HepG2 (cell line): ENCODE data around the gene SFXN2. TPM values are rescaled to one million over a fixed set of nuclear protein-coding genes. Genes with fewer than 3 reads are reported as not detected.

Experiments used
- CTCF ChIP-seq: sonication (generic); formaldehyde crosslinking; IDR thresholded peaks from 2 replicates; pipeline ENCODE4 v1.5.0; 2020; ENCODE audit warnings: mild to moderate bottlenecking, missing genetic modification reagents, moderate library complexity
- FUBP1 ChIP-seq: sonication (generic); formaldehyde crosslinking; IDR thresholded peaks from 2 replicates; pipeline ENCODE4 v1.5.1; 2020; ENCODE audit warnings: missing genetic modification reagents, mild to moderate bottlenecking, borderline replicate concordance
- HMG20B ChIP-seq: conservative IDR thresholded peaks from 2 replicates; pipeline ENCODE4 v1.6.1; 2016; ENCODE audit warnings: missing genetic modification reagents, missing compliant biosample characterization
- KDM2A ChIP-seq: sonication (generic); formaldehyde crosslinking; IDR thresholded peaks from 2 replicates; pipeline ENCODE4 v1.4.0; 2020; ENCODE audit warnings: low read depth, missing genetic modification reagents, borderline replicate concordance
- MIER2 ChIP-seq: IDR thresholded peaks from 2 replicates; pipeline ENCODE4 v1.6.1; 2016; ENCODE audit warnings: missing biosample characterization, missing genetic modification reagents
- POGK ChIP-seq: sonication (generic); formaldehyde crosslinking; conservative IDR thresholded peaks from 2 replicates; pipeline ENCODE4 v1.8.0; 2022; ENCODE audit warnings: mild to moderate bottlenecking, moderate library complexity, missing genetic modification reagents
- POGZ ChIP-seq: sonication (generic); formaldehyde crosslinking; IDR thresholded peaks from 2 replicates; pipeline ENCODE4 v1.4.0; 2020; ENCODE audit warnings: mild to moderate bottlenecking, missing genetic modification reagents
- PTBP1 ChIP-seq: fragments of 200-400 bp; formaldehyde crosslinking; IDR thresholded peaks from 2 replicates; pipeline ENCODE4 v1.6.1; 2018; ENCODE audit warnings: low read length, low read depth; ENCODE audit not compliant: poor library complexity, severe bottlenecking
- RARG ChIP-seq: sonication (generic); formaldehyde crosslinking; IDR thresholded peaks from 2 replicates; pipeline ENCODE4 v1.4.0; 2020; ENCODE audit warnings: low read depth, mild to moderate bottlenecking, missing genetic modification reagents
- RFXANK ChIP-seq: IDR thresholded peaks from 2 replicates; pipeline ENCODE4 v1.6.1; 2016
- SAP130 ChIP-seq: IDR thresholded peaks from 2 replicates; pipeline ENCODE4 v1.6.1; 2016; ENCODE audit warnings: low read depth
- ZBTB43 ChIP-seq: sonication (generic); formaldehyde crosslinking; conservative IDR thresholded peaks from 2 replicates; pipeline ENCODE4 v1.4.0; 2020; ENCODE audit warnings: missing genetic modification reagents
- ZNF207 ChIP-seq: fragments of 450-650 bp; IDR thresholded peaks from 2 replicates; pipeline ENCODE4 v1.6.1; 2016; ENCODE audit warnings: antibody characterized with exemption, borderline replicate concordance
- ZNF253 ChIP-seq: sonication (generic); formaldehyde crosslinking; IDR thresholded peaks from 2 replicates; pipeline ENCODE4 v1.8.0; 2022; ENCODE audit warnings: mild to moderate bottlenecking, missing genetic modification reagents, borderline replicate concordance
- ZNF263 ChIP-seq: sonication (generic); formaldehyde crosslinking; IDR thresholded peaks from 2 replicates; pipeline ENCODE4 v1.4.0; 2020; ENCODE audit warnings: missing genetic modification reagents
- ZNF501 ChIP-seq: sonication (generic); formaldehyde crosslinking; IDR thresholded peaks from 2 replicates; pipeline ENCODE4 v1.5.1; 2020; ENCODE audit warnings: mild to moderate bottlenecking, moderate library complexity, missing genetic modification reagents
- ZNF510 ChIP-seq: sonication (generic); formaldehyde crosslinking; IDR thresholded peaks from 2 replicates; pipeline ENCODE4 v1.4.0; 2020; ENCODE audit warnings: low read depth, mild to moderate bottlenecking, missing genetic modification reagents
- ZNF572 ChIP-seq: sonication (generic); formaldehyde crosslinking; IDR thresholded peaks from 2 replicates; pipeline ENCODE4 v1.5.1; 2020; ENCODE audit warnings: mild to moderate bottlenecking, missing genetic modification reagents
- ZNF639 ChIP-seq: conservative IDR thresholded peaks from 2 replicates; pipeline ENCODE4 v1.6.1; 2018; ENCODE audit warnings: missing genetic modification reagents
- ZNF710 ChIP-seq: sonication (generic); formaldehyde crosslinking; IDR thresholded peaks from 2 replicates; pipeline ENCODE4 v1.5.0; 2020; ENCODE audit warnings: mild to moderate bottlenecking, missing genetic modification reagents, borderline replicate concordance
- polyA plus RNA-seq, 8 experiments: library from polyadenylated mRNA; depleted of rRNA in 3 of 8; stranded (reverse) in 7 of 8; unstranded in 1 of 8; fragments of >200 nt; fragmentation: Illumina TruSeq in 4 of 8; extraction: Trizol in 4 of 8; gene quantifications; 2 replicates each; pipeline versions ENCODE4 v1.2.1 to v1.2.3, GENCODE V29; 2011 to 2016; ENCODE audit warnings: low read depth in 4 of 8, missing spikeins in 1 of 8, mixed read lengths in 1 of 8; ENCODE audit not compliant: insufficient read depth in 1 of 8
- total RNA-seq, 5 experiments: library from RNA; depleted of rRNA; stranded (reverse); fragments of >200 nt; fragmentation: Illumina TruSeq; extraction: Trizol; gene quantifications; 2 replicates each; pipeline ENCODE4 v1.2.3, GENCODE V29; 2016; ENCODE audit warnings: low read depth in 1 of 5

The SFXN2 gene
- total and polyA plus RNA-seq, 2 of the 13 experiments (the other 11 are each of a cell fraction or from before 2014, with no cell fraction given), result 12.8 to 21.1 TPM

GRCh38 chr10:102678842-102679289 is 35.6 kb upstream of the SFXN2 start (continued):
- TF ChIP-seq CTCF (CRISPR knock-in tag) (peak; percentile 96), ZBTB43 (0 out of 2 replicates have a peak, but pooled peaks have one; percentile 42), ZNF710 (CRISPR knock-in tag) (peak; percentile 43; the same call in 1 of the 2 replicates), POGZ (CRISPR knock-in tag) (peak; percentile 74), RFXANK (0 out of 2 replicates have a peak, but pooled peaks have one; percentile 28), MIER2 (CRISPR knock-in tag) (no peak), ZNF207 (no peak), POGK (CRISPR knock-in tag) (0 out of 2 replicates have a peak, but pooled peaks have one; percentile 58), SAP130 (CRISPR knock-in tag) (peak; percentile 80), FUBP1 (CRISPR knock-in tag) (no peak), HMG20B (CRISPR knock-in tag) (no peak), ZNF572 (0 out of 2 replicates have a peak, but pooled peaks have one; percentile 61), RARG (CRISPR knock-in tag) (no peak), KDM2A (CRISPR knock-in tag) (peak; percentile 43; the same call in 1 of the 2 replicates), ZNF501 (CRISPR knock-in tag) (peak; percentile 83), ZNF639 (no peak), ZNF253 (CRISPR knock-in tag) (0 out of 2 replicates have a peak, but pooled peaks have one; percentile 22), PTBP1 (peak; percentile 73), ZNF510 (CRISPR knock-in tag) (0 out of 2 replicates have a peak, but pooled peaks have one; percentile 47), ZNF263 (0 out of 2 replicates have a peak, but pooled peaks have one; percentile 50)
